H1 (cell line): ENCODE results near the gene THUMPD3. TPM values are rescaled to one million over a fixed set of nuclear protein-coding genes. Genes with fewer than 3 reads are reported as not detected.

ENCODE experiments used
- CTCF ChIA-PET: fragments of 300-600 bp; sonication (Branson Sonifier 250); formaldehyde crosslinking; loops from one replicate; lab custom pipeline; 2021; ENCODE audit not compliant: partially characterized antibody; lab: Charles Lee
- POLR2A ChIA-PET: fragments of 300-600 bp; sonication (Branson Sonifier 250); formaldehyde crosslinking; loops from one replicate; lab custom pipeline; 2021; ENCODE audit warnings: inconsistent platforms; ENCODE audit not compliant: partially characterized antibody; lab: Charles Lee
- DNase-seq, 2 experiments: peaks; one replicate each; pipeline versions ENCODE4 v3.0.0 to v3.0.0-alpha.2; 2010 to 2022; ENCODE audit warnings: low spot score in 2 of 2, low read depth in 1 of 2, mixed read lengths in 1 of 2
- FAIRE-seq: peaks from 2 replicates; lab custom pipeline; 2011; peaks lifted over from hg19 to GRCh38; lab: Jason Lieb, UNC
- H2AFZ ChIP-seq: 2 replicates; pipeline ENCODE4 v1.8.1; 2012; ENCODE audit warnings: low read length, inconsistent platforms
- H2AK5ac ChIP-seq: 2 replicates; pipeline ENCODE4 v1.6.1; 2013; ENCODE audit warnings: low read depth, low read length
- H2BK120ac ChIP-seq: replicated peaks from 2 replicates; pipeline ENCODE3; 2013; ENCODE audit warnings: low read depth, low read length, inconsistent platforms
- H2BK12ac ChIP-seq: 2 replicates; pipeline ENCODE4 v1.6.1; 2013; ENCODE audit warnings: low read depth, low read length
- H2BK15ac ChIP-seq: 2 replicates; pipeline ENCODE4 v1.6.1; 2013; ENCODE audit warnings: low read length
- H2BK20ac ChIP-seq: 2 replicates; pipeline ENCODE4 v1.6.1; 2013; ENCODE audit warnings: low read length
- H2BK5ac ChIP-seq: 2 replicates; pipeline ENCODE4 v1.6.1; 2013; ENCODE audit warnings: low read depth, low read length
- H3K14ac ChIP-seq: 2 replicates; pipeline ENCODE4 v1.6.1; 2013; ENCODE audit warnings: inconsistent platforms; ENCODE audit not compliant: insufficient read length
- H3K18ac ChIP-seq: 2 replicates; pipeline ENCODE4 v1.6.1; 2013; ENCODE audit warnings: low read length; ENCODE audit errors: extremely low read depth
- H3K23ac ChIP-seq: 2 replicates; pipeline ENCODE4 v1.6.1; 2013; ENCODE audit warnings: inconsistent platforms; ENCODE audit not compliant: insufficient read length
- H3K23me2 ChIP-seq: 2 replicates; pipeline ENCODE4 v1.6.1; 2013; ENCODE audit warnings: low read depth, low read length
- H3K27ac ChIP-seq: 2 replicates; pipeline ENCODE4 v1.6.1; 2011; ENCODE audit warnings: low read depth, low read length, inconsistent platforms
- H3K27me3 ChIP-seq, 4 experiments: replicated peaks in 1 of 4; 1 replicate in 1 of 4; 2 replicates in 3 of 4; pipeline versions ENCODE4 v1.6.1 to v1.8.1; 2011 to 2013; ENCODE audit warnings: low read length in 3 of 4, mild to moderate bottlenecking in 3 of 4, inconsistent platforms in 2 of 4, mixed read lengths in 2 of 4, moderate library complexity in 1 of 4; ENCODE audit not compliant: control insufficient read depth in 3 of 4, insufficient read depth in 3 of 4; ENCODE audit errors: extremely low read depth in 1 of 4
- H3K36me3 ChIP-seq, 4 experiments: 2 replicates each; pipeline versions ENCODE4 v1.6.1 to v1.8.1; 2011 to 2013; ENCODE audit warnings: mild to moderate bottlenecking in 4 of 4, low read length in 3 of 4, moderate library complexity in 2 of 4, control low read depth in 1 of 4, inconsistent platforms in 1 of 4; ENCODE audit not compliant: insufficient read depth in 4 of 4, control insufficient read depth in 2 of 4
- H3K4ac ChIP-seq: replicated peaks from 2 replicates; pipeline ENCODE3; 2013; ENCODE audit warnings: low read length, low read depth, mixed read lengths, inconsistent platforms; ENCODE audit not compliant: insufficient read length
- H3K4me1 ChIP-seq, 4 experiments: replicated peaks in 1 of 4; 1 replicate in 1 of 4; 2 replicates in 3 of 4; pipeline versions ENCODE4 v1.6.1 to v1.8.1; 2011 to 2013; ENCODE audit warnings: low read length in 3 of 4, inconsistent platforms in 2 of 4, mixed read lengths in 1 of 4; ENCODE audit not compliant: insufficient read depth in 4 of 4, control insufficient read depth in 3 of 4
- H3K4me2 ChIP-seq, 2 experiments: 2 replicates each; pipeline versions ENCODE4 v1.6.1 to v1.8.1; 2011 to 2013; ENCODE audit warnings: low read depth in 2 of 2, low read length in 2 of 2, control low read depth in 1 of 2, inconsistent platforms in 1 of 2, mild to moderate bottlenecking in 1 of 2; ENCODE audit not compliant: insufficient read depth in 1 of 2
- H3K4me3 ChIP-seq, 4 experiments: fragments of 200-600, 300-600 bp in 1 of 4; sonication (generic), shearing (Covaris generic), sonication (Bioruptor Twin) in 1 of 4; 2 replicates each; pipeline versions ENCODE4 v1.5.1 to v1.8.1; 2011 to 2016; ENCODE audit warnings: low read length in 4 of 4, low read depth in 3 of 4, control low read depth in 2 of 4, inconsistent platforms in 2 of 4, mild to moderate bottlenecking in 2 of 4, mixed read lengths in 1 of 4, moderate library complexity in 1 of 4; ENCODE audit not compliant: insufficient read depth in 2 of 4; ENCODE audit errors: extremely low read depth in 1 of 4
- H3K56ac ChIP-seq: replicated peaks from 2 replicates; pipeline ENCODE3; 2013; ENCODE audit warnings: low read depth, mild to moderate bottlenecking, mixed read lengths, low read length, inconsistent platforms; ENCODE audit not compliant: insufficient read length
- H3K79me1 ChIP-seq: 2 replicates; pipeline ENCODE4 v1.6.1; 2013; ENCODE audit warnings: low read depth, low read length, control low read depth
- H3K79me2 ChIP-seq, 2 experiments: 2 replicates each; pipeline versions ENCODE4 v1.6.1 to v1.8.1; 2012 to 2013; ENCODE audit warnings: low read length in 2 of 2, mild to moderate bottlenecking in 2 of 2, inconsistent platforms in 1 of 2; ENCODE audit not compliant: insufficient read depth in 2 of 2, control insufficient read depth in 1 of 2
- H3K9ac ChIP-seq, 4 experiments: replicated peaks in 1 of 4; 1 replicate in 1 of 4; 2 replicates in 3 of 4; pipeline versions ENCODE4 v1.6.1 to v1.8.1; 2011 to 2013; ENCODE audit warnings: low read depth in 3 of 4, low read length in 3 of 4, control low read depth in 2 of 4, mild to moderate bottlenecking in 2 of 4, moderate library complexity in 2 of 4, inconsistent platforms in 1 of 4; ENCODE audit errors: extremely low read depth in 1 of 4
- H3K9me3 ChIP-seq, 2 experiments: 2 replicates each; pipeline versions ENCODE4 v1.6.1 to v1.8.1; 2012 to 2013; ENCODE audit warnings: mild to moderate bottlenecking in 2 of 2, moderate library complexity in 2 of 2, control low read depth in 1 of 2, inconsistent platforms in 1 of 2, low read depth in 1 of 2, low read length in 1 of 2, mixed read lengths in 1 of 2; ENCODE audit not compliant: insufficient read depth in 2 of 2
- H4K20me1 ChIP-seq, 2 experiments: replicated peaks in 1 of 2; 2 replicates each; pipeline versions ENCODE3 to v1.8.1; 2011 to 2013; ENCODE audit warnings: inconsistent platforms in 2 of 2, low read length in 2 of 2, mild to moderate bottlenecking in 1 of 2; ENCODE audit not compliant: insufficient read depth in 2 of 2, control insufficient read depth in 1 of 2
- H4K5ac ChIP-seq: 2 replicates; pipeline ENCODE4 v1.6.1; 2013; ENCODE audit warnings: low read length, low read depth, mixed read lengths, inconsistent platforms; ENCODE audit not compliant: insufficient read length
- H4K8ac ChIP-seq: 2 replicates; pipeline ENCODE4 v1.8.0; 2013; ENCODE audit warnings: mild to moderate bottlenecking, moderate library complexity, low read length, inconsistent platforms; ENCODE audit not compliant: insufficient read depth; ENCODE audit errors: extremely low read depth
- H4K91ac ChIP-seq: replicated peaks from 2 replicates; pipeline ENCODE3; 2013; ENCODE audit warnings: low read length, mixed read lengths, inconsistent platforms; ENCODE audit not compliant: insufficient read length
- GABPA ChIP-seq: IDR thresholded peaks from 2 replicates; pipeline ENCODE4 v1.6.1; 2011; ENCODE audit warnings: mild to moderate bottlenecking, low read length, moderate library complexity, borderline replicate concordance; ENCODE audit not compliant: insufficient read depth
- PHF8 ChIP-seq: fragments of 200-600 bp; sonication (generic); conservative IDR thresholded peaks from 2 replicates; pipeline ENCODE4 v1.7.1; 2012; ENCODE audit warnings: low read depth, mild to moderate bottlenecking, inconsistent platforms, low read length, moderate library complexity
- WGBS, 2 experiments: shearing (Covaris generic) in 1 of 2; methylation state at CpG; one replicate each; pipeline versions ENCODE4 v1.1.6 to v1.1.7; 2013 to 2015; ENCODE audit warnings: low lambda C conversion rate in 2 of 2, mixed read lengths in 2 of 2, inconsistent platforms in 1 of 2, low coverage in 1 of 2, missing lambda C conversion rate in 1 of 2; ENCODE audit not compliant: insufficient replicate concordance in 2 of 2, insufficient coverage in 1 of 2, insufficient read length in 1 of 2; ENCODE audit errors: extremely low coverage in 1 of 2, missing lambda C conversion rate in 1 of 2; 5-methylcytosine and 5-hydroxymethylcytosine counted together
- polyA plus RNA-seq, 7 experiments: library from polyadenylated mRNA; depleted of rRNA in 3 of 7; stranded (reverse) in 5 of 7; unstranded in 2 of 7; fragments of >200 nt in 5 of 7; fragments of 200-250 nt in 2 of 7; gene quantifications; 1 replicate in 5 of 7; 2 replicates in 1 of 7; 4 replicates in 1 of 7; pipeline versions ENCODE4 v1.2.1 to v1.2.3, GENCODE V29; 2011 to 2013; ENCODE audit warnings: missing spikeins in 2 of 7, mixed read lengths in 2 of 7
- total RNA-seq: library from RNA; stranded (reverse); fragmentation: NEBNext Ultra II Directional; extraction: Animal tissue kit (Norgen Biotek cat#: 25700); gene quantifications from 2 replicates; pipeline ENCODE4 v1.2.1, GENCODE V29; 2021
- TF ChIP-seq, protein P1 (sequence below), 3 experiments: IDR thresholded peaks; 1 replicate in 2 of 3; 2 replicates in 1 of 3; pipeline versions ENCODE4 v1.5.1 to v1.6.1; 2011; ENCODE audit warnings: low read length in 3 of 3, mild to moderate bottlenecking in 3 of 3, inconsistent platforms in 2 of 3, low read depth in 1 of 3, moderate library complexity in 1 of 3; ENCODE audit not compliant: insufficient read depth in 1 of 3; ENCODE audit errors: control extremely low read depth in 1 of 3

THUMPD3 gene
- total and polyA plus RNA-seq, 2 of the 8 experiments (the other 6 are each of a cell fraction or from before 2014, with no cell fraction given), result 26.7 to 68.9 TPM

DNA sequence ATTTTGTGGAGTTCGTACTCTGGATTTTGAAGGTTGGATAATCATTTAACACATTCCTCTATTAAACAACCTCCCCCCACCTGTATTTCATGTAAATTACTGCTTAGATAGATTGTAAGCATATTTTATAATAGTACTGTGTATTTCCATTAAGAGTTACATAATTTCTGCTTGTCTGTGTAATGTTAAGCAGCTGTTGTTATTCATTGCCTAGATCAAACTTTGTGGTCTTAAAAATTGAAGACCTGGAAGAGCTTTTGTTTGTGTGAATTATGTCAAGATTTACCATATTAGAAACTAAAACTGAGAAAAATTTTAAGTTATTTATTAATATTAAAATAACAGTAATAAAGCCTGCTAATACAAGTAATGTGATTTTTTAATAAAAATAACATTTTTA lies 45.7 kb downstream of the THUMPD3 start:
- Histone ChIP-seq H3K27me3 (no peaks in the 10 kb centered on the region), H3K79me2 (peaks cover 64 to 100% of the 10 kb centered on the region in 2 experiments), H2BK120ac (no peak overlapping the region), H3K23ac (no peak overlapping the region), H3K9me3 (no peaks in the 10 kb centered on the region), H3K4me3 (no peak overlapping the region), H4K91ac (no peak overlapping the region), H3K14ac (no peak overlapping the region), H2BK15ac (no peak overlapping the region), H3K23me2 (no peaks in the 10 kb centered on the region), H3K4ac (no peak overlapping the region), H3K27ac (no peak overlapping the region), H3K36me3 (peaks cover 0 to 5% (median 0%) of the 10 kb centered on the region in 4 experiments; a peak in 1 of 8 replicates), H2AFZ (no peak overlapping the region), H3K9ac (no peak overlapping the region), H2AK5ac (no peak overlapping the region), H2BK5ac (no peak overlapping the region), H2BK20ac (no peak overlapping the region), H2BK12ac (no peak overlapping the region), H3K4me2 (no peak overlapping the region), H4K20me1 (peaks cover 15 to 28% of the 10 kb centered on the region in 2 experiments), H3K56ac (no peak overlapping the region), H3K79me1 (no peaks in the 10 kb centered on the region), H3K18ac (no peak overlapping the region), H4K8ac (no peak overlapping the region), H3K4me1 (peaks cover 3 to 17% (median 8%) of the 10 kb centered on the region in 4 experiments; a peak in 4 of 7 replicates), H4K5ac (no peak overlapping the region)
- FAIRE-seq (no peak), DNase-seq (no peak)
- WGBS, 2 experiments, result 89% methylated on average over 1 of the region's 1 CpG; no CpG with 5 or more reads in 1 of the 2 experiments
- TF ChIP-seq GABPA (no peak), PHF8 (no peak)
- TF ChIP-seq, protein P1, sequence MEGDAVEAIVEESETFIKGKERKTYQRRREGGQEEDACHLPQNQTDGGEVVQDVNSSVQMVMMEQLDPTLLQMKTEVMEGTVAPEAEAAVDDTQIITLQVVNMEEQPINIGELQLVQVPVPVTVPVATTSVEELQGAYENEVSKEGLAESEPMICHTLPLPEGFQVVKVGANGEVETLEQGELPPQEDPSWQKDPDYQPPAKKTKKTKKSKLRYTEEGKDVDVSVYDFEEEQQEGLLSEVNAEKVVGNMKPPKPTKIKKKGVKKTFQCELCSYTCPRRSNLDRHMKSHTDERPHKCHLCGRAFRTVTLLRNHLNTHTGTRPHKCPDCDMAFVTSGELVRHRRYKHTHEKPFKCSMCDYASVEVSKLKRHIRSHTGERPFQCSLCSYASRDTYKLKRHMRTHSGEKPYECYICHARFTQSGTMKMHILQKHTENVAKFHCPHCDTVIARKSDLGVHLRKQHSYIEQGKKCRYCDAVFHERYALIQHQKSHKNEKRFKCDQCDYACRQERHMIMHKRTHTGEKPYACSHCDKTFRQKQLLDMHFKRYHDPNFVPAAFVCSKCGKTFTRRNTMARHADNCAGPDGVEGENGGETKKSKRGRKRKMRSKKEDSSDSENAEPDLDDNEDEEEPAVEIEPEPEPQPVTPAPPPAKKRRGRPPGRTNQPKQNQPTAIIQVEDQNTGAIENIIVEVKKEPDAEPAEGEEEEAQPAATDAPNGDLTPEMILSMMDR (IDR thresholded peaks at IDR 0.05; ENCODE audit: control extremely low read depth in 1 of 3, insufficient read depth in 1 of 3, low read depth in 1 of 3, low read length in 3 of 3), result no peak
- ChIA-PET CTCF (interaction anchor here (1.5 kb wide), 1 partner anchor 55 kb away, joined by 4 read pairs; no protein-coding TSS in a partner anchor), POLR2A (interaction anchor here (1.2 to 3.1 kb wide), 3 partner anchors 11 to 45 kb away, joined by 3 to 47 read pairs (median 3); partner anchors contain the start of genes SETD5 and THUMPD3)
